HL-60 (cell line): ENCODE data around the gene ADAMTS2.

Experiments
- DNase-seq, 2 experiments: peaks; one replicate each; pipeline ENCODE4 v3.0.0-alpha.2; 2010 to 2020; ENCODE audit warnings: low read depth in 1 of 2, low spot score in 1 of 2
- H3K27ac ChIP-seq: fragments of 250-450 bp; sonication (Bioruptor Pico); replicated peaks from 2 replicates; pipeline ENCODE4 v1.5.1; 2020; ENCODE audit warnings: mild to moderate bottlenecking, moderate library complexity
- H3K27me3 ChIP-seq: fragments of 250-450 bp; sonication (Bioruptor Pico); 2 replicates; pipeline ENCODE4 v1.5.1; 2021; ENCODE audit warnings: mild to moderate bottlenecking, moderate library complexity; ENCODE audit not compliant: insufficient read depth, poor library complexity, severe bottlenecking
- H3K4me3 ChIP-seq: replicated peaks from 2 replicates; pipeline ENCODE4 v1.5.1; 2011; ENCODE audit warnings: mild to moderate bottlenecking, control low read depth, low read length; ENCODE audit not compliant: insufficient read depth
- CTCF ChIP-seq: IDR thresholded peaks from one replicate; pipeline ENCODE4 v1.5.1; 2011; ENCODE audit warnings: low read length, control low read depth, inconsistent platforms; ENCODE audit not compliant: insufficient read depth
- GABPA ChIP-seq: IDR thresholded peaks from 2 replicates; pipeline ENCODE4 v1.6.1; 2012; ENCODE audit warnings: low read depth
- POLR2AphosphoS5 ChIP-seq: IDR thresholded peaks from 2 replicates; pipeline ENCODE4 v1.6.1; 2012; ENCODE audit warnings: low read depth
- REST ChIP-seq: IDR thresholded peaks from 2 replicates; pipeline ENCODE4 v1.6.1; 2012; ENCODE audit warnings: low read depth; ENCODE audit not compliant: insufficient replicate concordance
- SPI1 ChIP-seq: IDR thresholded peaks from 2 replicates; pipeline ENCODE4 v1.6.1; 2012; ENCODE audit warnings: low read depth, mild to moderate bottlenecking, borderline replicate concordance

Gene ADAMTS2

DNA sequence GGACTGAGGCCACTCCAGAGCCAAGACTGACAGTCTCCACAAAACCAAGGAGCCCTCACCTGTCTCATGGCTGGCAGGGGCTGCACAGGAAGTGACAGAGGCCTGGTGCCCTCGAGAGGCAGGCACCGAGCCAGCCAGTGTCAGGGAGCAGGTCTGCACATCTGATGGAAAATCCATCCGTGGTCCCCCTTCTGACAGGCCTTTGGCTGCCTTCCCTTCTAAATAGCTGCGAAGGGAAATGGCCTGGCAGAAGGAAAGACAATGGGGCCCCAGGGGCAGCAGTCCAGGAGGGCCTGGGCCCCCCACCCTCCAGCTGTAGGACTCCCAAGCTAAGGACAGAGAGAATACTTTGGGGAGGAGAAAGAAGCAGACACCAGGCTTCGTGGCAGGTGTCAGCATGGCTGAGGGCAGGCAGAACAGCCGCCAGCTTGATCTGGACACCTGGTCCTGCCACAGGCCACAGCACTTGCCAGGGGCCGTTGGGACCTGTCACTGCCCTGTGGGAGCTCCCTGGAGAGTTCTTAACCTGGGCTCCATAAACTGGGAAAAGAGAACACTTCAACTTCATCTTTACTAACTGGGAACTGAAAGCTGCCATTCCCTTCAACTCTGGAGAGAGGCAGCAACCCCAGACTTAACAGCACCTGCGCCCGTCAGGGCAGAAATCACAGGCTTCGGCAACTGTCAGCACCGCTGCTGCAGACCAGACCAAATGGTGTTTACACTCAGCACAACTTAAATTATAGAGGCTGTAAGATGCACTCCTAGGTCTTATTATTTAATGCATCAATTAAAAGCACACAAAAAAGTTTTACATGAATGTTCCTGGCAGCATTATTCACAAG is 22.0 kb downstream of the ADAMTS2 start:
- no peaks in the 10 kb centered on the region for H3K27me3 ChIP-seq
- H3K4me3 ChIP-seq: no peak overlapping the region
- TF ChIP-seq REST: no peak
- no peak for TF ChIP-seq POLR2AphosphoS5
- no peak for TF ChIP-seq GABPA
- no peak for TF ChIP-seq SPI1
- TF ChIP-seq CTCF: no peak
- no peak for DNase-seq
- H3K27ac ChIP-seq: no peak overlapping the region

- no peak for DNase-seq
- Histone ChIP-seq H3K4me3 (no peak overlapping the region), H3K27ac (no peak overlapping the region), H3K27me3 (no peaks in the 10 kb centered on the region)
- TF ChIP-seq POLR2AphosphoS5: no peak
These were observed 22.9 kb downstream of the ADAMTS2 start for GRCh38 chr5:179322071-179323025.

- TF ChIP-seq REST: no peak
- Histone ChIP-seq H3K4me3 (no peak overlapping the region), H3K27me3 (no peaks in the 10 kb centered on the region), H3K27ac (no peak overlapping the region)
- DNase-seq: no peak
These were observed 23.9 kb downstream of the ADAMTS2 start for GRCh38 chr5:179321206-179321987.

GRCh38 chr5:179319741-179320281 is 25.4 kb downstream of the ADAMTS2 start:
- Histone ChIP-seq H3K27me3 (no peaks in the 10 kb centered on the region), H3K27ac (no peak overlapping the region), H3K4me3 (no peak overlapping the region)
- TF ChIP-seq SPI1: no peak
- TF ChIP-seq GABPA: no peak
- no peak for TF ChIP-seq POLR2AphosphoS5
- no peak for TF ChIP-seq CTCF
- DNase-seq: no peak
